Heart left ventricle (tissue), 16 donors: ENCODE measurements around the gene ZNF792. TPM values are rescaled to one million over a fixed set of nuclear protein-coding genes. Genes with fewer than 3 reads are reported as not detected.
"Not testable (repeated sequence)": the region's sequence is repeated elsewhere in the genome, so short reads cannot be mapped to it uniquely, and the experiment has no call there.

Source experiments
- ATAC-seq, 4 donors: fragments of 200-7000 bp; cut with Tn5 transposase; one replicate each; pipeline ENCODE4 v1.9.1; 2020 to 2022; ENCODE audit warnings: moderate library complexity in 4 of 4, mild to moderate bottlenecking in 3 of 4, moderate number of reproducible peaks in 1 of 4
- DNase-seq, 5 donors: peaks; one replicate each; pipeline ENCODE4 v3.0.0-alpha.2; 2020
- H3K27ac ChIP-seq, 12 donors: fragments of 200-600 bp; sonication (generic) in 4 of 12; one replicate each; pipeline versions ENCODE4 v1.5.0 to v1.8.0; 2016 to 2022; ENCODE audit warnings: mild to moderate bottlenecking in 2 of 12
- H3K27me3 ChIP-seq, 9 donors: fragments of 200-600 bp; sonication (generic) in 2 of 9; one replicate each; pipeline versions ENCODE4 v1.5.1 to v1.8.0; 2016 to 2022; ENCODE audit warnings: mild to moderate bottlenecking in 3 of 9
- H3K36me3 ChIP-seq, 9 donors: fragments of 200-600 bp; sonication (generic) in 2 of 9; one replicate each; pipeline versions ENCODE4 v1.5.0 to v1.8.0; 2018 to 2022; ENCODE audit warnings: mild to moderate bottlenecking in 2 of 9
- H3K4me1 ChIP-seq, 12 donors: fragments of 200-600 bp; sonication (generic) in 4 of 12; one replicate each; pipeline versions ENCODE4 v1.5.0 to v1.8.0; 2016 to 2022; ENCODE audit warnings: mild to moderate bottlenecking in 3 of 12
- H3K4me3 ChIP-seq, 12 donors: fragments of 200-600 bp; sonication (generic) in 4 of 12; one replicate each; pipeline versions ENCODE4 v1.5.0 to v1.8.0; 2017 to 2022; ENCODE audit warnings: mild to moderate bottlenecking in 9 of 12, moderate library complexity in 4 of 12
- H3K9me3 ChIP-seq, 12 donors: fragments of 200-600 bp; sonication (generic) in 4 of 12; one replicate each; pipeline versions ENCODE4 v1.5.0 to v1.8.0; 2016 to 2022; ENCODE audit warnings: mild to moderate bottlenecking in 1 of 12
- POLR2A ChIP-seq, 2 donors: fragments of 450-650 bp; IDR thresholded peaks; one replicate each; pipeline ENCODE4 v1.6.1; 2017; ENCODE audit warnings: antibody characterized with exemption in 2 of 2, mild to moderate bottlenecking in 2 of 2, moderate library complexity in 2 of 2
- WGBS, 4 donors: extraction: QIAGEN DNeasy Blood & Tissue Kit in 2 of 4; methylation state at CpG; one replicate each; pipeline versions ENCODE4 v1.1.5 to v1.1.7; 2013 to 2018; 5-methylcytosine and 5-hydroxymethylcytosine counted together
- intact Hi-C, 10 donors: fragments of 100-400 bp; cut with DNase I; formaldehyde crosslinking; loops; one replicate each; pipeline versions ENCODE4 v1.11.1 to v1.14.2; 2022
- polyA plus RNA-seq, 2 donors: library from polyadenylated mRNA; stranded (reverse); fragments of 200-250 nt; gene quantifications; one replicate each; pipeline ENCODE4 v1.2.3, GENCODE V29; 2013
- total RNA-seq, 9 donors: library from RNA; depleted of rRNA in 2 of 9; stranded (reverse); fragments of >200 nt in 2 of 9; fragmentation: NEBNext Ultra II Directional in 3 of 9; extraction: Animal tissue kit (Norgen Biotek cat#: 25700) in 3 of 9; gene quantifications; one replicate each; pipeline versions ENCODE4 v1.1.0 to v1.2.4, GENCODE V29; 2016 to 2023
- TF ChIP-seq, protein P1 (sequence below), 12 donors: fragments of 200-600 bp; sonication (generic) in 4 of 12; IDR thresholded peaks; one replicate each; pipeline versions ENCODE4 v1.5.0 to v1.8.0; 2018 to 2022; ENCODE audit warnings: antibody characterized with exemption in 12 of 12, mild to moderate bottlenecking in 5 of 12
- donor health status: ischemic (EF 13 %, LVEDD 7.1; RV severe dilation, severe dysfunction).
- donor health status: healthy with polysubstance abuse.
- donor health status: DM: no; HTN: yes; CAD: no.
- donor health status: DM: no; HTN: no; CAD: no.
- donor health status: ischemic (EF 25% LVEDD 6.9; RV normal size, moderate dysfunction).
- donor health status: ischemic (EF 25% LVEDD 5.7; RV mildly dilated, moderate dysfunction).
- donor health status: healthy.
- donor health status: DM: yes; HTN: yes; CAD: no.
- donor health status: ischemic (EF 35%, LVEDD 5.7; RV mildly dilated, moderate dysfunction).
- donor health status: nonischemic (EF 11% LVEDD 7.7; RV severe dilation, severe dysfunction).
- donor health status: DM: yes; HTN: yes; CAD: no.
- donor health status: PGD.
- donor health status: ischemic (EF 29% LVEDD 5.4; RV normal size, mild dysfunction).
- donor health status: nonischemic (EF 23%, LVEDD 6.1; RV moderate dilation, normal function).

Gene ZNF792
- total and polyA plus RNA-seq, 11 donors, result 1.3 to 8.2 (median 4.1) TPM

DNA sequence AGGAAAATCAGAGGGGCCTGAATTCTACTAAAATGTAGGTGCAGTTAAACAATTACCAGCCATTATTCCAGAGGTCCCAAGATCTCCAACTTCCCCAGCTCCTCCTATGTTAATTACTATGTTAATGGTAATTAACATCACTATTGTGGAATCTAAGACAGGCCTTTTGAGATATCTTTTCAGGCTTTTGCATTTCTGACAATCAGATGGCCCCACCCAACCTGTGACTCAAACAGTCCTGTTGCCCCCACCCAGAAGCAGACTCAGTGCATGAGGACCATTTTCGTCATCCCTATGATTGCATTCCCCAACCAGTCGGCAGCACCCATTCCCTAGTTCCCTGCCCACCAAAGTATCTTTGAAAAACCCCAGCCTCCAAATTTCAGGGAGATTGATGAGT, 45.8 kb downstream of the ZNF792 start:
- ATAC-seq, result no peak
- H3K36me3 ChIP-seq, result no peaks in the 10 kb centered on the region
- no peaks in the 10 kb centered on the region for H3K27me3 ChIP-seq
- no peak overlapping the region for H3K27ac ChIP-seq
- no peak overlapping the region for H3K4me3 ChIP-seq
- TF ChIP-seq, protein P1, sequence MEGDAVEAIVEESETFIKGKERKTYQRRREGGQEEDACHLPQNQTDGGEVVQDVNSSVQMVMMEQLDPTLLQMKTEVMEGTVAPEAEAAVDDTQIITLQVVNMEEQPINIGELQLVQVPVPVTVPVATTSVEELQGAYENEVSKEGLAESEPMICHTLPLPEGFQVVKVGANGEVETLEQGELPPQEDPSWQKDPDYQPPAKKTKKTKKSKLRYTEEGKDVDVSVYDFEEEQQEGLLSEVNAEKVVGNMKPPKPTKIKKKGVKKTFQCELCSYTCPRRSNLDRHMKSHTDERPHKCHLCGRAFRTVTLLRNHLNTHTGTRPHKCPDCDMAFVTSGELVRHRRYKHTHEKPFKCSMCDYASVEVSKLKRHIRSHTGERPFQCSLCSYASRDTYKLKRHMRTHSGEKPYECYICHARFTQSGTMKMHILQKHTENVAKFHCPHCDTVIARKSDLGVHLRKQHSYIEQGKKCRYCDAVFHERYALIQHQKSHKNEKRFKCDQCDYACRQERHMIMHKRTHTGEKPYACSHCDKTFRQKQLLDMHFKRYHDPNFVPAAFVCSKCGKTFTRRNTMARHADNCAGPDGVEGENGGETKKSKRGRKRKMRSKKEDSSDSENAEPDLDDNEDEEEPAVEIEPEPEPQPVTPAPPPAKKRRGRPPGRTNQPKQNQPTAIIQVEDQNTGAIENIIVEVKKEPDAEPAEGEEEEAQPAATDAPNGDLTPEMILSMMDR (IDR thresholded peaks at IDR 0.05), result no peak
- TF ChIP-seq POLR2A (IDR thresholded peaks at IDR 0.05), result no peak
- no peaks in the 10 kb centered on the region for H3K4me1 ChIP-seq
- no peak for DNase-seq
- H3K9me3 ChIP-seq, result peaks cover 0 to 28% (median 13%) of the 10 kb centered on the region in 12 donors
- WGBS, 4 donors, result 81 to 93% (median 86%) methylated on average over 2 of the region's 2 CpGs
- intact Hi-C loops, result no loop called here

DNA sequence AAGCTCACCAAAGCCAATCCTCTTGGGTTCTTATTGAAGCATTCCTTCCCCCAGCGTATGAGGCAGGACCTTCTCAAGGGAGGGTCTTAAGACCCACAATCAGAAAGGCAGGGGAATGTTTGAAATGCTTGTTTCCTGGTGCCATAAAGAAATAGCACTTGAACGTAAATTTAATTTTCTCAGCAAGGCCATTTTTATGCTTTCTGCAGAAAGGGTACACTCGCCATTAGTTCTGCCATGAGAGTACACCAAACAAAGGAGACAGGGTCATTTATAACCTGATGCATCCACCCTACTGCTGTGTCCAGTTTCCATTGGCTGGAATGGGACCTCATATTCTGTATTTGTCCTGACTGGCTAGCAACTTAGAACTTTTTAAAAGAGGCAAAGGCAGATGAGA, 46.9 kb downstream of the ZNF792 start:
- H3K27me3 ChIP-seq, H3K4me1 ChIP-seq, ATAC-seq, intact Hi-C loops, H3K27ac ChIP-seq, H3K36me3 ChIP-seq, DNase-seq, H3K4me3 ChIP-seq: not testable (repeated sequence)
- 83 to 89% (median 83%) methylated on average over 3 of the region's 3 CpGs for WGBS, 4 donors
- H3K9me3 ChIP-seq, result peaks cover 0 to 33% (median 14%) of the 10 kb centered on the region in 12 donors

DNA sequence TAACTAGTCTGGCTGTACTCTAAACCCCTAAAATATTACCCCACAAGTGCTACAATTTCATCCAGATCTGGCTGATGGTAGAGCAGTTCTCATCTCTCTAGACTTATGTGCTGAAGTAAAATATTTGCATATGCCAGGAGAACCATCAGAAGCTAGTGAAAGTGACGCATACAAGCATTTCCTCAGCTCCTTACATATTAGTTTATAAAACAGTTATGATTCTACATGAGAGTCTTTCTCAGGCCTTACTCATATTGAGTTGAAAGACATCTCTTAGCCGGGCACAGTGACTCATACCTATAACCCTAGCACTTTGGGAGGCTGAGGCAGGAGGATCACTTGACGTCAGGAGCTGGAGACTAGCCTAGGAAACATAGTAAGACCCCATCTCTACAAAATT, 53.3 kb downstream of the ZNF792 start:
- intact Hi-C loops, result no loop called here
- TF ChIP-seq, protein P1 (IDR thresholded peaks at IDR 0.05), result no peak
- TF ChIP-seq POLR2A (IDR thresholded peaks at IDR 0.05), result no peak
- Histone ChIP-seq H3K36me3 (no peaks in the 10 kb centered on the region), H3K4me3 (no peak overlapping the region), H3K27ac (no peak overlapping the region), H3K27me3 (peaks cover 0 to 34% (median 12%) of the 10 kb centered on the region in 9 donors), H3K4me1 (no peaks in the 10 kb centered on the region), H3K9me3 (peaks cover 0 to 9% (median 0%) of the 10 kb centered on the region in 12 donors)
- DNase-seq (no peak), ATAC-seq (no peak)
- WGBS, 4 donors, result 83 to 96% (median 90%) methylated on average over 3 of the region's 3 CpGs

Other genes starting within 250 kb of the ZNF792 start
- gene ZNF181, start 230.0 kb downstream of the ZNF792 start, total RNA-seq, result 10 to 100 TPM; 14.4 to 46.6 (median 18.8) TPM
- 10 to 100 TPM in 1 of 2 donors, 1 to 10 TPM in 1; 8.6 to 15.6 TPM for gene ZNF181, start 230.0 kb downstream of the ZNF792 start, polyA plus RNA-seq
- gene ZNF599, start 191.0 kb downstream of the ZNF792 start, total RNA-seq, result 1 to 10 TPM; 3.0 to 5.6 (median 3.6) TPM
- 1 to 10 TPM; 2.8 to 3.0 TPM for gene ZNF599, start 191.0 kb downstream of the ZNF792 start, polyA plus RNA-seq
- 10 to 100 TPM in 1 of 9 donors, 1 to 10 TPM in 7, under 1 TPM in 1; 0.95 to 13.4 (median 2.8) TPM for gene ZNF30, start 37.3 kb downstream of the ZNF792 start, total RNA-seq
- gene ZNF30, start 37.3 kb downstream of the ZNF792 start, polyA plus RNA-seq, result 1 to 10 TPM; 1.8 TPM
- gene GRAMD1A, start 36.1 kb upstream of the ZNF792 start, total RNA-seq, result 10 to 100 TPM; 21.8 to 64.5 (median 29.0) TPM
- 10 to 100 TPM; 31.3 to 36.3 TPM for gene GRAMD1A, start 36.1 kb upstream of the ZNF792 start, polyA plus RNA-seq
- 10 to 100 TPM; 22.1 to 68.3 (median 32.4) TPM for gene SCN1B, start 66.2 kb upstream of the ZNF792 start, total RNA-seq
- 10 to 100 TPM; 19.7 to 64.4 TPM for gene SCN1B, start 66.2 kb upstream of the ZNF792 start, polyA plus RNA-seq
- 10 to 100 TPM in 1 of 9 donors, 1 to 10 TPM in 8; 1.1 to 13.4 (median 3.3) TPM for gene HPN, start 77.5 kb upstream of the ZNF792 start, total RNA-seq
- gene HPN, start 77.5 kb upstream of the ZNF792 start, polyA plus RNA-seq, result 1 to 10 TPM in 1 of 2 donors, under 1 TPM in 1; 0.80 to 1.4 TPM
- gene FXYD3, start 151.6 kb upstream of the ZNF792 start, total RNA-seq, result 1 to 10 TPM in 2 of 9 donors, under 1 TPM in 4, not detected in 3; 0.37 to 2.5 (median 0.80) TPM
- 1 to 10 TPM in 1 of 2 donors, under 1 TPM in 1; 0.98 to 1.1 TPM for gene FXYD3, start 151.6 kb upstream of the ZNF792 start, polyA plus RNA-seq
- 10 to 100 TPM in 3 of 9 donors, 1 to 10 TPM in 6; 2.2 to 15.1 (median 6.0) TPM for gene LGI4, start 170.8 kb upstream of the ZNF792 start, total RNA-seq
- gene LGI4, start 170.8 kb upstream of the ZNF792 start, polyA plus RNA-seq, result 10 to 100 TPM in 1 of 2 donors, 1 to 10 TPM in 1; 4.2 to 14.2 TPM
- gene FXYD1, start 174.6 kb upstream of the ZNF792 start, total RNA-seq, result 100 to 1,000 TPM; 261 to 631 (median 412) TPM
- gene FXYD1, start 174.6 kb upstream of the ZNF792 start, polyA plus RNA-seq, result 100 to 1,000 TPM; 129 to 439 TPM
- under 1 TPM in 3 of 9 donors, not detected in 6; 0.21 to 0.52 (median 0.28) TPM for gene FXYD7, start 179.0 kb upstream of the ZNF792 start, total RNA-seq
- not detected for gene FXYD7, start 179.0 kb upstream of the ZNF792 start, polyA plus RNA-seq
- gene FXYD5, start 190.5 kb upstream of the ZNF792 start, total RNA-seq, result 10 to 100 TPM; 15.3 to 87.9 (median 19.5) TPM
- 10 to 100 TPM; 31.0 to 59.2 TPM for gene FXYD5, start 190.5 kb upstream of the ZNF792 start, polyA plus RNA-seq